Ectodermal cell (in vitro differentiated cells): Measurements from ENCODE around the gene NFKBIZ. TPM values are rescaled to one million over a fixed set of nuclear protein-coding genes. Genes with fewer than 3 reads are reported as not detected.
A peak's percentile ranks its signal among the peaks of the same experiment; 100 is the strongest.

Source experiments
- H3K27ac ChIP-seq: 2 replicates; pipeline ENCODE4 v1.7.0; 2013; ENCODE audit warnings: mild to moderate bottlenecking, low read depth, low read length; ENCODE audit not compliant: insufficient read depth, poor library complexity, severe bottlenecking
- H3K27me3 ChIP-seq: 2 replicates; pipeline ENCODE4 v1.7.0; 2013; ENCODE audit warnings: mild to moderate bottlenecking, low read length; ENCODE audit not compliant: insufficient read depth, control insufficient read depth, poor library complexity, severe bottlenecking
- H3K36me3 ChIP-seq: one replicate; pipeline ENCODE4 v1.7.0; 2013; ENCODE audit warnings: low read length; ENCODE audit not compliant: control insufficient read depth, insufficient read depth
- H3K4me1 ChIP-seq: one replicate; pipeline ENCODE4 v1.7.0; 2013; ENCODE audit warnings: low read length; ENCODE audit not compliant: control insufficient read depth, insufficient read depth
- H3K4me3 ChIP-seq: 2 replicates; pipeline ENCODE4 v1.7.0; 2013; ENCODE audit warnings: low read depth, low read length, control low read depth; ENCODE audit not compliant: insufficient read depth
- H3K9me3 ChIP-seq: 2 replicates; pipeline ENCODE4 v1.7.0; 2013; ENCODE audit warnings: mild to moderate bottlenecking, low read length, moderate library complexity; ENCODE audit not compliant: control insufficient read depth
- whole genome bisulfite sequencing, 2 experiments: methylation state at CpG; one replicate each; pipeline ENCODE4 v1.1.7; 2013; ENCODE audit warnings: missing lambda C conversion rate in 2 of 2; 5-methylcytosine and 5-hydroxymethylcytosine counted together
- polyA plus RNA-seq, 4 experiments: library from polyadenylated mRNA; stranded (reverse); fragments of 50-300 nt; gene quantifications; one replicate each; pipeline ENCODE4 v1.2.3, GENCODE V29; 2013

NFKBIZ gene
- 17.3 TPM for polyA plus RNA-seq (2013, experiment 1 of 4)
- 16.2 TPM for polyA plus RNA-seq (2013, experiment 2 of 4)
- 9.0 TPM for polyA plus RNA-seq (2013, experiment 3 of 4)
- 8.9 TPM for polyA plus RNA-seq (2013, experiment 4 of 4)

- peak within 1 kb of the TSS; percentile 85 for H3K4me3 ChIP-seq
- H3K27ac ChIP-seq: peak within 1 kb of the TSS; percentile 79
- H3K27me3 ChIP-seq: no peaks in the 10 kb centered on the region
- H3K36me3 ChIP-seq: peaks cover 10% of the 10 kb centered on the region
- 2% methylated on average over 95 of the region's 95 CpGs for WGBS, 2 experiments
- H3K9me3 ChIP-seq: no peaks in the 10 kb centered on the region
- H3K4me1 ChIP-seq: no peaks in the 10 kb centered on the region
These were observed at the start of gene NFKBIZ for GRCh38 chr3:101848754-101849713. NFKBIZ (plus strand) TSS chr3:101849514; CDS start chr3:101849629, 115 bp downstream.

GRCh38 chr3:101801174-101801573 lies 48.1 kb upstream of the NFKBIZ start:
- 89 to 91% methylated on average over 4 of the region's 4 CpGs for WGBS, 2 experiments
- H3K4me3 ChIP-seq: no peak overlapping the region
- no peaks in the 10 kb centered on the region for H3K27me3 ChIP-seq
- H3K9me3 ChIP-seq: no peaks in the 10 kb centered on the region
- H3K36me3 ChIP-seq: peaks cover 4% of the 10 kb centered on the region
- no peaks in the 10 kb centered on the region for H3K4me1 ChIP-seq
- no peak overlapping the region for H3K27ac ChIP-seq

GRCh38 chr3:101802179-101802578 lies 47.1 kb upstream of the NFKBIZ start:
- Histone ChIP-seq H3K27me3 (no peaks in the 10 kb centered on the region), H3K27ac (no peak overlapping the region), H3K4me1 (no peaks in the 10 kb centered on the region), H3K9me3 (no peaks in the 10 kb centered on the region), H3K36me3 (peaks cover 4% of the 10 kb centered on the region), H3K4me3 (no peak overlapping the region)
- 76 to 96% methylated on average over 2 of the region's 2 CpGs for WGBS, 2 experiments

- WGBS, 2 experiments: 94 to 97% methylated on average over 7 to 8 of the region's 9 CpGs
- Histone ChIP-seq H3K4me1 (no peaks in the 10 kb centered on the region), H3K4me3 (no peak overlapping the region)
These were observed 46.0 kb upstream of the NFKBIZ start for GRCh38 chr3:101803173-101803782.

GRCh38 chr3:101803939-101804338 lies 45.4 kb upstream of the NFKBIZ start:
- WGBS, 2 experiments: 93 to 100% methylated on average over 3 of the region's 3 CpGs
- H3K27me3 ChIP-seq: no peaks in the 10 kb centered on the region
- no peaks in the 10 kb centered on the region for H3K9me3 ChIP-seq
- peaks cover 4% of the 10 kb centered on the region for H3K36me3 ChIP-seq
- no peak overlapping the region for H3K4me3 ChIP-seq
- no peaks in the 10 kb centered on the region for H3K4me1 ChIP-seq
- H3K27ac ChIP-seq: no peak overlapping the region

More at GRCh38 chr3:101803173-101803782, 46.0 kb upstream of the NFKBIZ start:
- Histone ChIP-seq H3K27ac (no peak overlapping the region), H3K36me3 (peaks cover 4% of the 10 kb centered on the region), H3K9me3 (no peaks in the 10 kb centered on the region), H3K27me3 (no peaks in the 10 kb centered on the region)

GRCh38 chr3:101806491-101806890 lies 42.8 kb upstream of the NFKBIZ start:
- WGBS, 2 experiments: 92 to 95% methylated on average over 1 of the region's 1 CpG
- Histone ChIP-seq H3K4me1 (peaks cover 3% of the 10 kb centered on the region), H3K27ac (no peak overlapping the region), H3K9me3 (no peaks in the 10 kb centered on the region), H3K4me3 (no peak overlapping the region), H3K27me3 (no peaks in the 10 kb centered on the region), H3K36me3 (peaks cover 4% of the 10 kb centered on the region)

- Histone ChIP-seq H3K4me1 (peaks cover 3% of the 10 kb centered on the region), H3K4me3 (no peak overlapping the region), H3K27ac (no peak overlapping the region), H3K27me3 (no peaks in the 10 kb centered on the region), H3K36me3 (peaks cover 4% of the 10 kb centered on the region), H3K9me3 (no peaks in the 10 kb centered on the region)
- 88 to 93% methylated on average over 2 of the region's 2 CpGs for WGBS, 2 experiments
These were observed 41.4 kb upstream of the NFKBIZ start for GRCh38 chr3:101807888-101808287.

- Histone ChIP-seq H3K27ac (no peak overlapping the region), H3K4me3 (no peak overlapping the region), H3K36me3 (no peaks in the 10 kb centered on the region), H3K4me1 (peaks cover 3% of the 10 kb centered on the region), H3K9me3 (no peaks in the 10 kb centered on the region), H3K27me3 (no peaks in the 10 kb centered on the region)
These were observed 39.9 kb upstream of the NFKBIZ start for GRCh38 chr3:101809178-101810021.

- no peak overlapping the region for H3K4me3 ChIP-seq
- H3K27ac ChIP-seq: no peak overlapping the region
- H3K4me1 ChIP-seq: peaks cover 3% of the 10 kb centered on the region
- H3K36me3 ChIP-seq: no peaks in the 10 kb centered on the region
- no peaks in the 10 kb centered on the region for H3K27me3 ChIP-seq
- no peaks in the 10 kb centered on the region for H3K9me3 ChIP-seq
These were observed 39.3 kb upstream of the NFKBIZ start for GRCh38 chr3:101810022-101810418.
